Measurements from ENCODE around the gene TP53I11.

- TF ChIP-seq CTCF (IDR thresholded peaks at IDR 0.05) (no peak), EZH2 (IDR thresholded peaks at IDR 0.05) (no peak), EZH2phosphoT487 (IDR thresholded peaks at IDR 0.05) (no peak)
Measured at GRCh38 chr11:44936951-44937543, 13.6 kb downstream of the TP53I11 start.

All from neural progenitor cell (in vitro differentiated cells).